HG02623 (cell line): ENCODE results near the gene SUCLG1.
"Not testable (repeated sequence)": the region's sequence is repeated elsewhere in the genome, so short reads cannot be mapped to it uniquely, and the experiment has no call there.

Source experiments
- ATAC-seq: cut with Tn5 transposase; IDR thresholded peaks from one replicate; pipeline ENCODE4 v1.9.1; 2021; ENCODE audit warnings: moderate library complexity; ENCODE audit not compliant: unreplicated experiment

SUCLG1 gene

GRCh38 chr2:84424152-84424551, 34.9 kb downstream of the SUCLG1 start:
- ATAC-seq = no peak

GRCh38 chr2:84421791-84422190, 37.3 kb downstream of the SUCLG1 start:
- ATAC-seq = no peak

DNA sequence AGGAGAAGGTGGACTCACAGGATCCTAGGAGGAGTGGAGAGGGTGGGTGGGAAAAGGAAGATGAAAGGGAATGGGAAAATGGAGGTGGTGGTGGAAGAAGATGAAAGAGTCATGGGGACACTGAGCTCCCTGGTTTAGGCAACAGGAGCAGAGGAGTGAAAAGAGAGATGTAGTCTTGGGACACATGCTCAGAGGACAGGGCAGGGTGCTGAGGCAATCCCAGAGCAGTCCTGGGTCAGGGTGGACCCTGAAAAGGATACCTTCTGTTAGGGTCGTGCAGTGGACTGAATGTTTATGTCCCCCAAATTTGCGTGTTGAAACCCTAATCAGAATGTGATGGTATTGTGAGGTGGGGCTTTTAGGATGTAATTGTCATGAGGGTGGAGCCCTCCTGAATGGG, 37.9 kb downstream of the SUCLG1 start:
- no peak for ATAC-seq

GRCh38 chr2:84417453-84418145, 41.5 kb downstream of the SUCLG1 start:
- no peak for ATAC-seq

- no peak for ATAC-seq
Measured at GRCh38 chr2:84409531-84409930, 49.5 kb downstream of the SUCLG1 start.

- ATAC-seq = not testable (repeated sequence)
Measured at GRCh38 chr2:84402111-84402510, 57.0 kb downstream of the SUCLG1 start.

DNA sequence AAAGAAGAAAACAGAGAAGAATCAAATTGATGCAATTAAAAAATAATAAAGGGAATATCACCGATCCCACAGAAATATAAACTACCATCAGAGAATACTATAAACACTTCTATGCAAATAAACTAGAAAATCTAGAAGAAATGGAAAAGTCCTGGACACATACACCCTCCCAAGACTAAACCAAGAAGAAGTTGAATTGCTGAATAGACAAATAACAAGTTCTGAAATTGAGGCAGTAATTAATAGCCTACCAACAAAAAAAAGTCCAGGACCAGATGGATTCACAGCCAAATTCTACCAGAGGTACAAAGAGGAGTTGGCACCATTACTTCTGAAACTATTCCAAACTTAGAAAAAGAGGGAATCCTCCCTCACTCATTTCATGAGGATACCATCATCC, 59.2 kb downstream of the SUCLG1 start:
- not testable (repeated sequence) for ATAC-seq

GRCh38 chr2:84395820-84396219, 63.3 kb downstream of the SUCLG1 start:
- no peak for ATAC-seq

- ATAC-seq = no peak
Measured at GRCh38 chr2:84394628-84395027, 64.5 kb downstream of the SUCLG1 start.

DNA sequence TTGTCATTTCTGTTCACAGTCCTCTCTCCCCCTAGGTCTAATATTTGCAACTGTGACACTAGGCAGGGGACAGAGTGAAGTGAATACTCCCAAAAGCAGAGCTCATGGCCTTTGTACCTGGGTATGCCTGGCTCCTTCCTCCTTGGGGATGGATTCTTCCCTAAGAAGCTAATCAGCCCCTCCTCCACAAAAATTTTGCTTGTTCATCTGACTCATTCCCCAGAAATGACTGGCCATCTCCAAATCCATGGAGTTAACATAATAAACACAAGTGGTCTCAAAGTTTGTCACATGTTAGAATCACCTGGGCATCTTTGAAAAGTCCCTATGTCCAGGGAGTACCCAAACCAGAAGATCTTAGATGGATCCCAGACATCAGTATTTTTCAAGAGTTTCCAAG, 65.3 kb downstream of the SUCLG1 start:
- no peak for ATAC-seq

GRCh38 chr2:84389794-84390193, 69.3 kb downstream of the SUCLG1 start:
- ATAC-seq = no peak

GRCh38 chr2:84388921-84389490, 70.1 kb downstream of the SUCLG1 start:
- ATAC-seq = no peak

DNA sequence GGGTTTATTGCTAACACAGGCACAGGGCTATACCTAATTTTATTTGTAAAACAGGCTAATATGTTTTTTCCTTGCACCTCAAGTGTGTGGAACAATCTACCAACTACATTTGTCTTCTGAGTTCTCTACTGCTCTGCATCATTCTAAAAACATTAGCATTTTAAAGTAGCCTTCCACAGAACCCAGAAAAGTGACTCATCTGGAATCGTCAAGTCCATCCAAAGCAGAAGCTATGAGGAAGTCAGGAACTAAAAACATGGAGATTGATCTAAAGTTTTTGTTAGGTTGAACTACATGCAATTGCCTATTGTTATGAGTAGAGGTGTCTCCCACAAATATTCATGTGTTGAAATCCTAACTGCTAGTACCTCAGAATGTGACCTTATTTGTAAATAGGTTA, 70.9 kb downstream of the SUCLG1 start:
- no peak for ATAC-seq

DNA sequence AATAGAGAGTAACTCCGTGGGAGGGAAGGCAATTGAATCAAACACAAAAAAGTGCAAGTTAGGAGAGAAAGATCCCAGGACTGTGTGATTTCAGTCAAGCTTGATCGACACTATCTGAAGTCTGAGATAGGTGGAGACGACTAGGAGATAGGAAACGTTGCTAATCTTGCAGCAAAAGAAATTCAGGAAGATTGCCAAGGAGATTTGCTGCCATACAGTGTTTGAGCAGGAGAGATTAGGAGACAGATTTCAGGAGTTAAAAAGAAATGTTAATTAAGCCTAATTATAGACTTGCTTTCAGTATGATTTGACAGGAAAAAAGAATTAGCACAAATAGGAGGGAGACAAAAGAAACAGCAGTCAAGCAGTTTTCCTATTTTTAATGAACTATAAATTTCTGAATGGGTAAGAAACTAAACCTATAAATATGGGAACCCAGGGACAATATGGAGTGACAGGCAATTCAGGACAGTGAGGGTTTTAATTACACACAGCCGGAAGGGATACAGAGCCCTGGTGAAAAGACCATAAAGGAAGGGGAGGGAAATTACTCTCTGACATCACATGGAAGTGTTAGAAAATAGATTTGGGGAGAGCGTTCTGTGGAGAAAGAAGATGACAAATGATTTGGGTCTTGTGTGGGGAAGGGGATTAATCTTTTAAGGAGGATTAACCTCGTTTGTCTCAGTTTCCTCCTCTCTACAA, 72.6 kb downstream of the SUCLG1 start:
- ATAC-seq = no peak

DNA sequence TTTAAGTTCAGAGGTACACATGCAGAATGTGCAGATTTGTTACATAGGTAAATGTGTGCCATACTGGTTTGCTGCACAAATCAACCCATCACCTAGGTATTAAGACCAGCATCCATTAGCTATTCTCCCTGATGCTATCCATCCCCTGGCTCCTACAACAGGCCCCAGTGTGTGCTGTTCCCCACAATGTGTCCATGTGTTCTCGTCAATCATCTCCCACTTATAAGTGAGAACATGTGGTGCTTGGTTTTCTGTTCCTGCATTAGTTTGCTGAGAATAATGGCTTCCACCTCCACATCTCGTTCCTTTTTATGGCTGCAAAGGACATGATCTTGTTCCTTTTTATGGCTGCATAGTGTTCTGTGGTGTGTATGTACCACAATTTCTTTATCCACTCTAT, 75.8 kb downstream of the SUCLG1 start:
- no peak for ATAC-seq

- no peak for ATAC-seq
Measured at GRCh38 chr2:84380875-84381274, 78.2 kb downstream of the SUCLG1 start.

DNA sequence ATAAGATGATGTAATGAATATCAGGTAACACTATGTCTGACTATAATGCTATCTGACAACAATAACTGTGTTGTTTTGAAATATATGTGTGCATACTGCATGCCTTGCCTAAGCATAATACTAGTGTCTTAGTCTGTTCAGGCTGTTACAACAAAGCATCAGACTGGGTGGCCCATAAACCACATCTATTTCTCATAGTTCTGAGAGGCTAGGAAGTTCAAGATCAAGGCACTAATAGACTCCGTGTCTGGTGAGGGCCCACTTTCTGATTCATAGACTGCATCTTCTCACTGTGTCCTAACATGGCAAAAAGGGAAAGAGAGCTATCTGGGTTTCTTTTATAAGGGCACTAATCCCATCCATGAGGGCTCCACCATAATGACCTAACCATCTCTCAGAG, 80.1 kb downstream of the SUCLG1 start:
- ATAC-seq = no peak

- ATAC-seq = no peak
Measured at GRCh38 chr2:84375020-84375419, 84.1 kb downstream of the SUCLG1 start.

- ATAC-seq = no peak
Measured at GRCh38 chr2:84373866-84374265, 85.2 kb downstream of the SUCLG1 start.
